ENCODE measurements around the gene CTDSP2. TPM values are rescaled to one million over a fixed set of nuclear protein-coding genes. Genes with fewer than 3 reads are reported as not detected.

CTDSP2 gene
- total RNA-seq, 2 donors from 2014 or later: 131 to 200 TPM

DNA sequence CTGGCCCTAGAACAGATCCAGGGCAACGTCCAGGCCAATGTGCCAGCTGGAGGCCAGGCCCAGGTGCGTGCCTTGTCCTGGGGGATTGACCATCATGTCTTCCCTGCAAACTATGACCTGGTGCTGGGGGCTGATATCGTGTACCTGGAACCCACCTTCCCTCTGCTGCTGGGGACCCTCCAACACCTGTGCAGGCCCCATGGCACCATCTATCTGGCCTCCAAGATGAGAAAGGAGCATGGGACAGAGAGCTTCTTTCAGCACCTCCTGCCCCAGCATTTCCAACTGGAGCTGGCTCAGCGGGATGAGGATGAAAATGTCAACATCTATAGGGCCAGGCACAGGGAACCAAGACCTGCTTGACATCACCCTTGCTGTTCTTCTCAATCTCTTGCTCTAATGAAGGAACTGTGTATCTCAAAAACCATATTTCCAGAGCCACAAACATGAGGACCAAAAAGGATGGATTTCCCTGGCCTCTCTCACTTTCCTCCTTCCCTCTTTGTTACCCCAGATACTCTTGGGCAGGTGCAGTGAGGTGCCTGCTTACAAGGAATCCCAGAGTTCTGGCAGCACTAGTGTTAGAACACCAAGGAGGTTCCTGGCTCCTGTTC is 66.1 kb downstream of the CTDSP2 start:
- Histone ChIP-seq H3K4me3 (no peak overlapping the region), H3K27me3 (no peaks in the 10 kb centered on the region), H3K9ac (ENCODE audit: low read depth in 2 of 2, low read length in 2 of 2) (no peak overlapping the region), H3K9me3 (no peaks in the 10 kb centered on the region), H3K36me3 (no peaks in the 10 kb centered on the region), H3K4me1 (no peaks in the 10 kb centered on the region), H3K27ac (no peak overlapping the region)
- DNase-seq: no peak
- TF ChIP-seq, protein P1, sequence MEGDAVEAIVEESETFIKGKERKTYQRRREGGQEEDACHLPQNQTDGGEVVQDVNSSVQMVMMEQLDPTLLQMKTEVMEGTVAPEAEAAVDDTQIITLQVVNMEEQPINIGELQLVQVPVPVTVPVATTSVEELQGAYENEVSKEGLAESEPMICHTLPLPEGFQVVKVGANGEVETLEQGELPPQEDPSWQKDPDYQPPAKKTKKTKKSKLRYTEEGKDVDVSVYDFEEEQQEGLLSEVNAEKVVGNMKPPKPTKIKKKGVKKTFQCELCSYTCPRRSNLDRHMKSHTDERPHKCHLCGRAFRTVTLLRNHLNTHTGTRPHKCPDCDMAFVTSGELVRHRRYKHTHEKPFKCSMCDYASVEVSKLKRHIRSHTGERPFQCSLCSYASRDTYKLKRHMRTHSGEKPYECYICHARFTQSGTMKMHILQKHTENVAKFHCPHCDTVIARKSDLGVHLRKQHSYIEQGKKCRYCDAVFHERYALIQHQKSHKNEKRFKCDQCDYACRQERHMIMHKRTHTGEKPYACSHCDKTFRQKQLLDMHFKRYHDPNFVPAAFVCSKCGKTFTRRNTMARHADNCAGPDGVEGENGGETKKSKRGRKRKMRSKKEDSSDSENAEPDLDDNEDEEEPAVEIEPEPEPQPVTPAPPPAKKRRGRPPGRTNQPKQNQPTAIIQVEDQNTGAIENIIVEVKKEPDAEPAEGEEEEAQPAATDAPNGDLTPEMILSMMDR (IDR thresholded peaks at IDR 0.05): no peak
- intact Hi-C loops (cut with DNase I): loop anchor here (5.0 kb wide), 1 partner anchor 52 kb away; no protein-coding TSS in a partner anchor

DNA sequence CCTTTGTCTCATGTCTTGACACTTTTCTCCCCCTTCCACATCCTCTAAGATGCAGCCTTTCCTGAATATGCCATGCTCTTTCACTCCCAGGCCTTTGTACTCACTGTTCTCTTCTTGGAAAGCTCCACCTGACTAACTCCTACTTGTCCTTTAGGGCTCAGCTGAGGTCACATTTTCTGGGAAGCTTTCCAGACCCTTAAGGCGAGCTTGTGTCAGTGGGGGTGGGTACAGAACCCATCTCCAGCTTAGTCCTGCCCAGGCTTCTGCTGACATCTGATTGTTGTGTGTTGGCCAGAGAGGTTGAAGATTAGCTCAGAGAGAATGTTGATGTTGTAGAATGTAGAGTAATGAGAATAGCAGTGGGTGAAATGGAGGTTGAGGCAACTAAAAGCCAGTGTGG is 66.8 kb downstream of the CTDSP2 start:
- TF ChIP-seq, protein P1 (IDR thresholded peaks at IDR 0.05): no peak
- Histone ChIP-seq H3K4me1 (no peaks in the 10 kb centered on the region), H3K9me3 (no peaks in the 10 kb centered on the region), H3K36me3 (no peaks in the 10 kb centered on the region), H3K4me3 (no peak overlapping the region), H3K27me3 (no peaks in the 10 kb centered on the region), H3K9ac (ENCODE audit: low read depth in 2 of 2, low read length in 2 of 2) (no peak overlapping the region), H3K27ac (no peak overlapping the region)
- no peak for DNase-seq
- intact Hi-C loops (cut with DNase I): loop anchor here (5.0 kb wide), 1 partner anchor 53 kb away; no protein-coding TSS in a partner anchor

DNA sequence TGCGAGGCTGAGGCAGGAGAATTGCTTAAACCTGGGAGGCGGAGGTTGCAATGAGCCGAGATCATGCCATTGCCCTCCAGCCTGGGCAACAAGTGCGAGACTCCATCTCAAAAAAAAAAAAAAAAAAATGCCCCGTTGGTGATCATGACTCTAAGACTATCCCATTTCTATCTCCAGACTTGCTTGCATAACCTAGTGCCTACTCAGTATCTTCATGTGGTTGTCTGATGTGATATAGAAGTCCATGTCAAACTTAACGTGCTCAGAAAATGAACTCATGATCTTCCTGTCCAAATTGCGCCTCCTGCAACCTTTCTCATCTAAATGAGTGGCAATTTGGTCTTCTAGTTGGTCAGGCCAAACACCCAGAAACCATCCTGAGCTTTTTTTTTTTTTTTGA is 68.6 kb downstream of the CTDSP2 start:
- Histone ChIP-seq H3K27me3 (no peaks in the 10 kb centered on the region), H3K9ac (ENCODE audit: low read depth in 2 of 2, low read length in 2 of 2) (no peak overlapping the region), H3K4me1 (no peaks in the 10 kb centered on the region), H3K9me3 (no peaks in the 10 kb centered on the region), H3K36me3 (no peaks in the 10 kb centered on the region), H3K27ac (no peak overlapping the region), H3K4me3 (no peak overlapping the region)
- no peak for DNase-seq
- intact Hi-C loops (cut with DNase I): no loop called here
- TF ChIP-seq, protein P1 (IDR thresholded peaks at IDR 0.05): no peak

DNA sequence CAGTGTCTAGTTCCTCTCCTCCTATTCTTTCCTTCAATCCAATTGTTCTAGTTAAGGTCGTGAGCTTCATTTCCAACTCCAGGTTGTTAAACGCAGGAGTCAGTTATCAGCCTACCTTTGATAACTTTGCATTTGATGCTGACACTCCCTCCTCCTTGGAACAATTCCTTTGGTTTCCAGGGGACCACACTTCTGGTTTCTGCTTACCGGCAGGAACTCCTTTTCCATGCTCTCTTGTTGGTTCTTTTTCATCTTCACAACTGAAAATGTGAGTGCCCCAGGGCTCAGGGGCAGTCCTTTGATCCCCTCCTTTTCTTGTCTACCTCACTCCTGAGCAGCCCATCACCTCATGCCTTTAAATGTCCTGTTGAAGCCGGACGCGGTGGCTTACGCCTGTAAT is 69.2 kb downstream of the CTDSP2 start:
- Histone ChIP-seq H3K9me3 (no peaks in the 10 kb centered on the region), H3K27ac (no peak overlapping the region), H3K36me3 (no peaks in the 10 kb centered on the region), H3K4me1 (no peaks in the 10 kb centered on the region), H3K4me3 (no peak overlapping the region), H3K27me3 (no peaks in the 10 kb centered on the region), H3K9ac (ENCODE audit: low read depth in 2 of 2, low read length in 2 of 2) (no peak overlapping the region)
- DNase-seq: no peak
- TF ChIP-seq, protein P1 (IDR thresholded peaks at IDR 0.05): no peak
- intact Hi-C loops (cut with DNase I): no loop called here

DNA sequence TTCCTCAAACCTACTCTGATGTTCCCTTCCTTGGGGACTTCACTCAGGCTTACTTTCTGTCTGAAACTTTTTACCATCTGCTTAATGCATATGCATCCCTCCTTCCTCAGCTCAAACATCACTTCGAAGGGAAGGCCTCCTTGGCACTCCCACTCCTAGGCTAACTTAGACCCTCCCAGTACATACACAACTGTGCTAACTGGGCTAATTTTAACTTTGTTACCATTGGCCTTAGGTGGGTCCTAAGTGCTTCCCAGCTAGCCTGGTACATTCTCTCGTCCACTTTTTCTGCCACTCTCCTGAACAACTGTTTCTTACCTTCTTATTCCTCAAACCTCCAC is 70.3 kb downstream of the CTDSP2 start:
- no peaks in the 10 kb centered on the region for H3K27me3 ChIP-seq
- intact Hi-C loops (cut with DNase I): no loop called here
- TF ChIP-seq, protein P1 (IDR thresholded peaks at IDR 0.05): no peak
- peaks cover 3% of the 10 kb centered on the region for H3K4me1 ChIP-seq
- no peaks in the 10 kb centered on the region for H3K9me3 ChIP-seq
- no peaks in the 10 kb centered on the region for H3K36me3 ChIP-seq
- DNase-seq: no peak
- no peak overlapping the region for H3K27ac ChIP-seq
- H3K4me3 ChIP-seq: no peak overlapping the region
- H3K9ac ChIP-seq (ENCODE audit: low read depth in 2 of 2, low read length in 2 of 2): no peak overlapping the region

All from colonic mucosa (tissue), 4 donors.